Liver (tissue), 9 donors: ENCODE measurements around the gene RHO. TPM values are rescaled to one million over a fixed set of nuclear protein-coding genes. Genes with fewer than 3 reads are reported as not detected.

Experiments
- DNase-seq: peaks from one replicate; pipeline ENCODE4 v3.0.0-alpha.2; 2017; ENCODE audit warnings: low spot score
- H3K27ac ChIP-seq, 2 donors: one replicate each; pipeline ENCODE4 v1.7.0; 2013; ENCODE audit warnings: inconsistent platforms in 2 of 2, low read length in 2 of 2, control low read depth in 1 of 2, low read depth in 1 of 2, mild to moderate bottlenecking in 1 of 2
- H3K27me3 ChIP-seq, 4 donors: one replicate each; pipeline versions ENCODE4 v1.6.1 to v1.7.0; 2013; ENCODE audit warnings: low read length in 3 of 4, inconsistent platforms in 1 of 4, mild to moderate bottlenecking in 1 of 4, moderate library complexity in 1 of 4; ENCODE audit not compliant: control insufficient read depth in 4 of 4, insufficient read depth in 4 of 4
- H3K36me3 ChIP-seq, 4 donors: one replicate each; pipeline versions ENCODE4 v1.6.1 to v1.7.0; 2013; ENCODE audit warnings: low read length in 3 of 4, mild to moderate bottlenecking in 3 of 4, low read depth in 1 of 4, moderate library complexity in 1 of 4; ENCODE audit not compliant: control insufficient read depth in 4 of 4, insufficient read depth in 3 of 4
- H3K4me1 ChIP-seq, 4 donors: one replicate each; pipeline versions ENCODE4 v1.6.1 to v1.7.0; 2013; ENCODE audit warnings: low read length in 3 of 4, mild to moderate bottlenecking in 3 of 4, moderate library complexity in 1 of 4; ENCODE audit not compliant: control insufficient read depth in 4 of 4, insufficient read depth in 4 of 4
- H3K4me3 ChIP-seq, 3 donors: one replicate each; pipeline versions ENCODE4 v1.6.1 to v1.7.0; 2013; ENCODE audit warnings: low read length in 3 of 3, control low read depth in 1 of 3, low read depth in 1 of 3, mild to moderate bottlenecking in 1 of 3
- H3K9ac ChIP-seq, 2 donors: one replicate each; pipeline ENCODE4 v1.7.0; 2013; ENCODE audit warnings: low read length in 2 of 2, mild to moderate bottlenecking in 2 of 2, moderate library complexity in 2 of 2, control low read depth in 1 of 2, low read depth in 1 of 2
- H3K9me3 ChIP-seq, 4 donors: one replicate each; pipeline versions ENCODE4 v1.6.1 to v1.7.0; 2013; ENCODE audit warnings: low read length in 3 of 4; ENCODE audit not compliant: control insufficient read depth in 4 of 4
- EGR1 ChIP-seq, 2 donors: IDR thresholded peaks; 2 replicates each; pipeline ENCODE4 v1.6.1; 2016 to 2018; ENCODE audit warnings: antibody characterized with exemption in 2 of 2, low read depth in 2 of 2
- FOXA1 ChIP-seq: IDR thresholded peaks from 2 replicates; pipeline ENCODE4 v1.6.1; 2016; ENCODE audit warnings: antibody characterized with exemption
- FOXA2 ChIP-seq: IDR thresholded peaks from 2 replicates; pipeline ENCODE4 v1.6.1; 2016; ENCODE audit warnings: antibody characterized with exemption
- GABPA ChIP-seq, 2 donors: IDR thresholded peaks in 1 of 2; conservative IDR thresholded peaks in 1 of 2; 2 replicates each; pipeline ENCODE4 v1.6.1; 2016; ENCODE audit warnings: antibody characterized with exemption in 2 of 2, mild to moderate bottlenecking in 1 of 2, moderate library complexity in 1 of 2
- HNF4A ChIP-seq, 2 donors: conservative IDR thresholded peaks; 2 replicates each; pipeline ENCODE4 v1.6.1; 2016; ENCODE audit warnings: antibody characterized with exemption in 2 of 2, mild to moderate bottlenecking in 2 of 2
- HNF4G ChIP-seq: IDR thresholded peaks from 2 replicates; pipeline ENCODE4 v1.6.1; 2016; ENCODE audit warnings: antibody characterized with exemption
- JUND ChIP-seq, 2 donors: IDR thresholded peaks; 2 replicates each; pipeline ENCODE4 v1.6.1; 2016; ENCODE audit warnings: antibody characterized with exemption in 2 of 2
- NR2F2 ChIP-seq: IDR thresholded peaks from 2 replicates; pipeline ENCODE4 v1.6.1; 2016; ENCODE audit warnings: antibody characterized with exemption
- RAD21 ChIP-seq, 2 donors: IDR thresholded peaks; 2 replicates each; pipeline ENCODE4 v1.6.1; 2016; ENCODE audit warnings: antibody characterized with exemption in 2 of 2, mild to moderate bottlenecking in 2 of 2
- RXRA ChIP-seq, 2 donors: IDR thresholded peaks; 2 replicates each; pipeline ENCODE4 v1.6.1; 2017 to 2018; ENCODE audit warnings: antibody characterized with exemption in 2 of 2, mild to moderate bottlenecking in 1 of 2
- SP1 ChIP-seq: IDR thresholded peaks from 2 replicates; pipeline ENCODE4 v1.6.1; 2018; ENCODE audit warnings: antibody characterized with exemption, mild to moderate bottlenecking
- TAF1 ChIP-seq: conservative IDR thresholded peaks from 2 replicates; pipeline ENCODE4 v1.6.1; 2016; ENCODE audit warnings: antibody characterized with exemption, mild to moderate bottlenecking
- YY1 ChIP-seq: IDR thresholded peaks from 2 replicates; pipeline ENCODE4 v1.6.1; 2016; ENCODE audit warnings: antibody characterized with exemption, mild to moderate bottlenecking
- WGBS: extraction: QIAGEN DNeasy Blood & Tissue Kit; methylation state at CpG from one replicate; pipeline ENCODE4 v1.1.7; 2013; 5-methylcytosine and 5-hydroxymethylcytosine counted together
- polyA plus RNA-seq, 2 donors: library from polyadenylated mRNA; stranded (reverse) in 1 of 2; unstranded in 1 of 2; fragments of 200-250 nt in 1 of 2; fragments of >200 nt in 1 of 2; fragmentation: Nextera tagmentation in 1 of 2; extraction: Ambion mirVana in 1 of 2; gene quantifications; one replicate each; pipeline versions ENCODE4 v1.2.1 to v1.2.3, GENCODE V29; 2013 to 2015
- total RNA-seq, 2 donors: library from RNA; depleted of rRNA; stranded (reverse); fragments of >200 nt; gene quantifications; one replicate each; pipeline ENCODE4 v1.2.3, GENCODE V29; 2014
- TF ChIP-seq, protein P1 (sequence below): IDR thresholded peaks from 2 replicates; pipeline ENCODE4 v1.6.1; 2016; ENCODE audit warnings: antibody characterized with exemption
- TF ChIP-seq, protein P2 (sequence below): IDR thresholded peaks from 2 replicates; pipeline ENCODE4 v1.6.1; 2016; ENCODE audit warnings: antibody characterized with exemption
- TF ChIP-seq, protein P3 (sequence below): IDR thresholded peaks from 2 replicates; pipeline ENCODE4 v1.6.1; 2016; ENCODE audit warnings: antibody characterized with exemption
- TF ChIP-seq, protein P4 (sequence below): IDR thresholded peaks from 2 replicates; pipeline ENCODE4 v1.6.1; 2016; ENCODE audit warnings: antibody characterized with exemption, mild to moderate bottlenecking
- TF ChIP-seq, protein P5 (sequence below): fragments of 150-350 bp; IDR thresholded peaks from 2 replicates; pipeline ENCODE4 v1.5.1; 2017; ENCODE audit warnings: improper control_type of control experiment, low read depth, low read length; ENCODE audit not compliant: missing input control
- donor health status: healthy.
- donor health status: healthy.
- donor health status: healthy.
- donor health status: healthy.
- donor health status: healthy.

The RHO gene
- total and polyA plus RNA-seq, 4 donors: not detected

DNA sequence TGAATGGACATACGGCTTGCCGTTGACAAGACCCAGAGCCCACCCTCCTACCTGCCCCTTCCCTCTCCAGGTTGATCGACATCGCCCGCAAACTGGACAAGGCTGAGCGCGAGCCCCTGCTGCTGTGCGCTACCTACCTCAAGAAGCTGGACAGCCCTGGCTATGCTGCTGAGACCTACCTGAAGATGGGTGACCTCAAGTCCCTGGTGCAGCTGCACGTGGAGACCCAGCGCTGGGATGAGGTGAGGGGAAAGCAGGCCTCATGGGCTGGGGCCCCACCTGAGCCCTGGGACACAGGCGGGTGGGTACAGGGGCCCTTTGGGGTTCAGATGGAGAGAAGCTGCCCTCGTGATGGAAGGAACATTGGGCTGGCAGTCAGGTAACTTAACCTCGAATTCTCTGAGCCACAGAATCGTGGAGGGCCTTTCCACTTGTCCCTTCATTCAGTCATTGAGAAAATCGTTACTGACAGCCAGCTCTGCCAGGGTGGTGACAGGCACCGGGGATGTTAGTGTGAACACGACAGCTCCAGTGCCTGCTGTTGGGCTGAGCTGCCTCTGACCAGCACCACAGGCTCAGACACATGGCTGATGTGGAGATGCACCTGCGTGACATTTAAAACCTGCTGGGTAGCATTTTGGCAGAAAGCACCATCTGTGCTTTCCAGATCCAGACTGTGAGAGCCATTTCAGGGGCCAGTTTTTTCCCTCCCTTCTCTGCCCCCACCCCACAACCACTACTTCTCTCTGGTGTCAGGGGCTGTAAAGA lies 25.6 kb upstream of the RHO start:
- no peak overlapping the region for H3K27ac ChIP-seq
- WGBS: 97% methylated on average over 18 of the region's 18 CpGs
- H3K4me3 ChIP-seq: no peak overlapping the region
- DNase-seq: no peak
- H3K4me1 ChIP-seq: peaks cover 0 to 13% (median 8%) of the 10 kb centered on the region in 4 donors
- TF ChIP-seq, protein P1, sequence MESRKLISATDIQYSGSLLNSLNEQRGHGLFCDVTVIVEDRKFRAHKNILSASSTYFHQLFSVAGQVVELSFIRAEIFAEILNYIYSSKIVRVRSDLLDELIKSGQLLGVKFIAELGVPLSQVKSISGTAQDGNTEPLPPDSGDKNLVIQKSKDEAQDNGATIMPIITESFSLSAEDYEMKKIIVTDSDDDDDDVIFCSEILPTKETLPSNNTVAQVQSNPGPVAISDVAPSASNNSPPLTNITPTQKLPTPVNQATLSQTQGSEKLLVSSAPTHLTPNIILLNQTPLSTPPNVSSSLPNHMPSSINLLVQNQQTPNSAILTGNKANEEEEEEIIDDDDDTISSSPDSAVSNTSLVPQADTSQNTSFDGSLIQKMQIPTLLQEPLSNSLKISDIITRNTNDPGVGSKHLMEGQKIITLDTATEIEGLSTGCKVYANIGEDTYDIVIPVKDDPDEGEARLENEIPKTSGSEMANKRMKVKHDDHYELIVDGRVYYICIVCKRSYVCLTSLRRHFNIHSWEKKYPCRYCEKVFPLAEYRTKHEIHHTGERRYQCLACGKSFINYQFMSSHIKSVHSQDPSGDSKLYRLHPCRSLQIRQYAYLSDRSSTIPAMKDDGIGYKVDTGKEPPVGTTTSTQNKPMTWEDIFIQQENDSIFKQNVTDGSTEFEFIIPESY: no peak
- TF ChIP-seq, protein P2, sequence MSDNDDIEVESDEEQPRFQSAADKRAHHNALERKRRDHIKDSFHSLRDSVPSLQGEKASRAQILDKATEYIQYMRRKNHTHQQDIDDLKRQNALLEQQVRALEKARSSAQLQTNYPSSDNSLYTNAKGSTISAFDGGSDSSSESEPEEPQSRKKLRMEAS: no peak
- TF ChIP-seq, protein P3, sequence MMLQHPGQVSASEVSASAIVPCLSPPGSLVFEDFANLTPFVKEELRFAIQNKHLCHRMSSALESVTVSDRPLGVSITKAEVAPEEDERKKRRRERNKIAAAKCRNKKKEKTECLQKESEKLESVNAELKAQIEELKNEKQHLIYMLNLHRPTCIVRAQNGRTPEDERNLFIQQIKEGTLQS: no peak
- TF ChIP-seq RAD21 (IDR thresholded peaks at IDR 0.05) (no peak), RXRA (IDR thresholded peaks at IDR 0.05) (no peak), NR2F2 (no peak), HNF4G (no peak), EGR1 (IDR thresholded peaks at IDR 0.05; ENCODE audit: low read depth in 2 of 2) (no peak), TAF1 (no peak), FOXA2 (no peak), GABPA (IDR thresholded peaks at IDR 0.05 in 1 of 2, conservative IDR thresholded peaks at IDR 0.05 in 1 of 2) (no peak), HNF4A (conservative IDR thresholded peaks at IDR 0.05) (no peak), FOXA1 (no peak), YY1 (no peak), SP1 (no peak), JUND (IDR thresholded peaks at IDR 0.05) (no peak)
- TF ChIP-seq, protein P4, sequence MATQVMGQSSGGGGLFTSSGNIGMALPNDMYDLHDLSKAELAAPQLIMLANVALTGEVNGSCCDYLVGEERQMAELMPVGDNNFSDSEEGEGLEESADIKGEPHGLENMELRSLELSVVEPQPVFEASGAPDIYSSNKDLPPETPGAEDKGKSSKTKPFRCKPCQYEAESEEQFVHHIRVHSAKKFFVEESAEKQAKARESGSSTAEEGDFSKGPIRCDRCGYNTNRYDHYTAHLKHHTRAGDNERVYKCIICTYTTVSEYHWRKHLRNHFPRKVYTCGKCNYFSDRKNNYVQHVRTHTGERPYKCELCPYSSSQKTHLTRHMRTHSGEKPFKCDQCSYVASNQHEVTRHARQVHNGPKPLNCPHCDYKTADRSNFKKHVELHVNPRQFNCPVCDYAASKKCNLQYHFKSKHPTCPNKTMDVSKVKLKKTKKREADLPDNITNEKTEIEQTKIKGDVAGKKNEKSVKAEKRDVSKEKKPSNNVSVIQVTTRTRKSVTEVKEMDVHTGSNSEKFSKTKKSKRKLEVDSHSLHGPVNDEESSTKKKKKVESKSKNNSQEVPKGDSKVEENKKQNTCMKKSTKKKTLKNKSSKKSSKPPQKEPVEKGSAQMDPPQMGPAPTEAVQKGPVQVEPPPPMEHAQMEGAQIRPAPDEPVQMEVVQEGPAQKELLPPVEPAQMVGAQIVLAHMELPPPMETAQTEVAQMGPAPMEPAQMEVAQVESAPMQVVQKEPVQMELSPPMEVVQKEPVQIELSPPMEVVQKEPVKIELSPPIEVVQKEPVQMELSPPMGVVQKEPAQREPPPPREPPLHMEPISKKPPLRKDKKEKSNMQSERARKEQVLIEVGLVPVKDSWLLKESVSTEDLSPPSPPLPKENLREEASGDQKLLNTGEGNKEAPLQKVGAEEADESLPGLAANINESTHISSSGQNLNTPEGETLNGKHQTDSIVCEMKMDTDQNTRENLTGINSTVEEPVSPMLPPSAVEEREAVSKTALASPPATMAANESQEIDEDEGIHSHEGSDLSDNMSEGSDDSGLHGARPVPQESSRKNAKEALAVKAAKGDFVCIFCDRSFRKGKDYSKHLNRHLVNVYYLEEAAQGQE: no peak
- TF ChIP-seq, protein P5, sequence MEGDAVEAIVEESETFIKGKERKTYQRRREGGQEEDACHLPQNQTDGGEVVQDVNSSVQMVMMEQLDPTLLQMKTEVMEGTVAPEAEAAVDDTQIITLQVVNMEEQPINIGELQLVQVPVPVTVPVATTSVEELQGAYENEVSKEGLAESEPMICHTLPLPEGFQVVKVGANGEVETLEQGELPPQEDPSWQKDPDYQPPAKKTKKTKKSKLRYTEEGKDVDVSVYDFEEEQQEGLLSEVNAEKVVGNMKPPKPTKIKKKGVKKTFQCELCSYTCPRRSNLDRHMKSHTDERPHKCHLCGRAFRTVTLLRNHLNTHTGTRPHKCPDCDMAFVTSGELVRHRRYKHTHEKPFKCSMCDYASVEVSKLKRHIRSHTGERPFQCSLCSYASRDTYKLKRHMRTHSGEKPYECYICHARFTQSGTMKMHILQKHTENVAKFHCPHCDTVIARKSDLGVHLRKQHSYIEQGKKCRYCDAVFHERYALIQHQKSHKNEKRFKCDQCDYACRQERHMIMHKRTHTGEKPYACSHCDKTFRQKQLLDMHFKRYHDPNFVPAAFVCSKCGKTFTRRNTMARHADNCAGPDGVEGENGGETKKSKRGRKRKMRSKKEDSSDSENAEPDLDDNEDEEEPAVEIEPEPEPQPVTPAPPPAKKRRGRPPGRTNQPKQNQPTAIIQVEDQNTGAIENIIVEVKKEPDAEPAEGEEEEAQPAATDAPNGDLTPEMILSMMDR: no peak
- H3K9ac ChIP-seq: no peak overlapping the region
- H3K27me3 ChIP-seq: no peaks in the 10 kb centered on the region
- H3K9me3 ChIP-seq: no peaks in the 10 kb centered on the region
- peaks cover 0 to 23% (median 7%) of the 10 kb centered on the region in 4 donors for H3K36me3 ChIP-seq
